Measurements from ENCODE around the gene NRROS. TPM values are rescaled to one million over a fixed set of nuclear protein-coding genes. Genes with fewer than 3 reads are reported as not detected.
"Not testable (repeated sequence)": the region's sequence is repeated elsewhere in the genome, so short reads cannot be mapped to it uniquely, and the experiment has no call there.

The NRROS gene
- total RNA-seq, 1 donor from 2014 or later = 1.4 TPM

DNA sequence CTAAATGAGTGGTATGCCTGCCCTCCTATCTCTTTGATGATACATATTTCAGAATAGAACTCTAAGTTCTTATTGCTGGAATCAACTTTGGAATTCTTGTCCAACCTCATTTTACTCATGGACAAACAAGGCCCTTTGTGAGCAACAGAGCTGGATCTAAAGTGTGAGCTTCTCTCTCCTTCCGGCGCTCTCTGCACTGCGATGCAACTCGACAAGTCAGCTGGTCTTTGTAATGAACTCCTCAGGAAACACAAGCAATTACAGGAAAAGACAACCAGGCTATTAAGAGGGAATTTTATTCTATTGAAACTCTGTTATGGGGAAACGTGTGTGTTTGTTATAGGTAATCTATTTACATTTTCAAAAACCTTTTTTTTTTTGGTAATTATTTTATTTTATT, 20.3 kb upstream of the NRROS start:
- H3K4me3 Mint-ChIP-seq (ENCODE audit: low read depth) = no peak overlapping the region
- H3K4me1 Mint-ChIP-seq (ENCODE audit: low read depth) = peaks cover 15% of the 10 kb centered on the region
- DNase-seq (ENCODE audit: low spot score, unreplicated experiment) = no peak
- H3K9me3 Mint-ChIP-seq (ENCODE audit: low read depth) = no peaks in the 10 kb centered on the region
- no peaks in the 10 kb centered on the region for H3K36me3 Mint-ChIP-seq (ENCODE audit: insufficient read depth)
- TF ChIP-seq, protein P1, sequence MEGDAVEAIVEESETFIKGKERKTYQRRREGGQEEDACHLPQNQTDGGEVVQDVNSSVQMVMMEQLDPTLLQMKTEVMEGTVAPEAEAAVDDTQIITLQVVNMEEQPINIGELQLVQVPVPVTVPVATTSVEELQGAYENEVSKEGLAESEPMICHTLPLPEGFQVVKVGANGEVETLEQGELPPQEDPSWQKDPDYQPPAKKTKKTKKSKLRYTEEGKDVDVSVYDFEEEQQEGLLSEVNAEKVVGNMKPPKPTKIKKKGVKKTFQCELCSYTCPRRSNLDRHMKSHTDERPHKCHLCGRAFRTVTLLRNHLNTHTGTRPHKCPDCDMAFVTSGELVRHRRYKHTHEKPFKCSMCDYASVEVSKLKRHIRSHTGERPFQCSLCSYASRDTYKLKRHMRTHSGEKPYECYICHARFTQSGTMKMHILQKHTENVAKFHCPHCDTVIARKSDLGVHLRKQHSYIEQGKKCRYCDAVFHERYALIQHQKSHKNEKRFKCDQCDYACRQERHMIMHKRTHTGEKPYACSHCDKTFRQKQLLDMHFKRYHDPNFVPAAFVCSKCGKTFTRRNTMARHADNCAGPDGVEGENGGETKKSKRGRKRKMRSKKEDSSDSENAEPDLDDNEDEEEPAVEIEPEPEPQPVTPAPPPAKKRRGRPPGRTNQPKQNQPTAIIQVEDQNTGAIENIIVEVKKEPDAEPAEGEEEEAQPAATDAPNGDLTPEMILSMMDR (IDR thresholded peaks at IDR 0.05; ENCODE audit: unreplicated experiment) = no peak
- H3K27me3 Mint-ChIP-seq = no peaks in the 10 kb centered on the region
- H3K27ac Mint-ChIP-seq = peak overlapping the region; percentile 27

GRCh38 chr3:196619627-196620026, 19.9 kb upstream of the NRROS start:
- not testable (repeated sequence) for H3K36me3 Mint-ChIP-seq (ENCODE audit: insufficient read depth); DNase-seq (ENCODE audit: low spot score, unreplicated experiment); H3K27me3 Mint-ChIP-seq; H3K9me3 Mint-ChIP-seq (ENCODE audit: low read depth); H3K4me3 Mint-ChIP-seq (ENCODE audit: low read depth)
- peak overlapping the region; percentile 33 for H3K27ac Mint-ChIP-seq
- peaks cover 15% of the 10 kb centered on the region for H3K4me1 Mint-ChIP-seq (ENCODE audit: low read depth)

GRCh38 chr3:196620161-196620604, 19.3 kb upstream of the NRROS start:
- TF ChIP-seq, protein P1 (IDR thresholded peaks at IDR 0.05; ENCODE audit: unreplicated experiment) = no peak
- Mint-ChIP-seq H3K36me3 (ENCODE audit: insufficient read depth) (no peaks in the 10 kb centered on the region), H3K4me1 (ENCODE audit: low read depth) (peaks cover 15% of the 10 kb centered on the region), H3K4me3 (ENCODE audit: low read depth) (no peak overlapping the region), H3K27ac (peak overlapping the region; percentile 83), H3K9me3 (ENCODE audit: low read depth) (no peaks in the 10 kb centered on the region), H3K27me3 (no peaks in the 10 kb centered on the region)
- DNase-seq (ENCODE audit: low spot score, unreplicated experiment) = no peak

- TF ChIP-seq, protein P1 (IDR thresholded peaks at IDR 0.05; ENCODE audit: unreplicated experiment) = no peak
- peaks cover 15% of the 10 kb centered on the region for H3K4me1 Mint-ChIP-seq (ENCODE audit: low read depth)
- H3K27ac Mint-ChIP-seq = peak overlapping the region; percentile 83
- no peak for DNase-seq (ENCODE audit: low spot score, unreplicated experiment)
- no peaks in the 10 kb centered on the region for H3K9me3 Mint-ChIP-seq (ENCODE audit: low read depth)
- H3K4me3 Mint-ChIP-seq (ENCODE audit: low read depth) = no peak overlapping the region
- H3K27me3 Mint-ChIP-seq = peaks cover 3% of the 10 kb centered on the region
- H3K36me3 Mint-ChIP-seq (ENCODE audit: insufficient read depth) = no peaks in the 10 kb centered on the region
Measured at GRCh38 chr3:196620684-196621083, 18.8 kb upstream of the NRROS start.

- TF ChIP-seq, protein P1 (IDR thresholded peaks at IDR 0.05; ENCODE audit: unreplicated experiment) = no peak
- Mint-ChIP-seq H3K9me3 (ENCODE audit: low read depth) (no peaks in the 10 kb centered on the region), H3K27me3 (peaks cover 3% of the 10 kb centered on the region), H3K4me3 (ENCODE audit: low read depth) (no peak overlapping the region), H3K27ac (no peak overlapping the region), H3K4me1 (ENCODE audit: low read depth) (peaks cover 15% of the 10 kb centered on the region), H3K36me3 (ENCODE audit: insufficient read depth) (no peaks in the 10 kb centered on the region)
- no peak for DNase-seq (ENCODE audit: low spot score, unreplicated experiment)
Measured at GRCh38 chr3:196621611-196622010, 17.9 kb upstream of the NRROS start.

GRCh38 chr3:196624067-196624790, 15.3 kb upstream of the NRROS start:
- Mint-ChIP-seq H3K27me3 (peaks cover 3% of the 10 kb centered on the region), H3K4me3 (ENCODE audit: low read depth) (no peak overlapping the region), H3K36me3 (ENCODE audit: insufficient read depth) (no peaks in the 10 kb centered on the region), H3K27ac (no peak overlapping the region), H3K4me1 (ENCODE audit: low read depth) (peaks cover 10% of the 10 kb centered on the region), H3K9me3 (ENCODE audit: low read depth) (no peaks in the 10 kb centered on the region)
- DNase-seq (ENCODE audit: low spot score, unreplicated experiment) = no peak
- TF ChIP-seq, protein P1 (IDR thresholded peaks at IDR 0.05; ENCODE audit: unreplicated experiment) = no peak

Data from progenitor cell of endocrine pancreas (in vitro differentiated cells).